ENCODE results near the gene KDM8. TPM values are rescaled to one million over a fixed set of nuclear protein-coding genes. Genes with fewer than 3 reads are reported as not detected.

Gene KDM8
- total RNA-seq, 1 experiment from 2014 or later = 5.0 TPM

- TF ChIP-seq EZH2phosphoT487 (IDR thresholded peaks at IDR 0.05; ENCODE audit: borderline replicate concordance, low read length) (no peak), EZH2 (IDR thresholded peaks at IDR 0.05; ENCODE audit: low read length, unreplicated experiment) (no peak), CTCF (conservative IDR thresholded peaks at IDR 0.05; ENCODE audit: low read depth, low read length) (no peak)
- H3K79me2 ChIP-seq (ENCODE audit: low read length) = peaks cover 8% of the 10 kb centered on the region; the same call in 1 of the 2 replicates
- no peaks in the 10 kb centered on the region for H3K36me3 ChIP-seq (ENCODE audit: low read depth, low read length)
- intact Hi-C loops (cut with micrococcal nuclease) = no loop called here
- BruUV-seq (replicated peaks) = no TSS peak
- no peak overlapping the region for H3K4me2 ChIP-seq (ENCODE audit: low read length)
- no peak overlapping the region for H3K9ac ChIP-seq (ENCODE audit: low read length)
- DNase-seq (no peak), ATAC-seq (no peak)
- no peaks in the 10 kb centered on the region for H4K20me1 ChIP-seq (ENCODE audit: low read length)
- peaks cover 5% of the 10 kb centered on the region; the same call in 1 of the 2 replicates for H3K4me1 ChIP-seq (ENCODE audit: insufficient read depth, low read length)
- H3F3A ChIP-seq (ENCODE audit: low read length, unreplicated experiment) = no peaks in the 10 kb centered on the region
- POLR2A ChIA-PET (ENCODE audit: unreplicated experiment) = no interaction called here
- H3K4me3 ChIP-seq (ENCODE audit: low read length) = no peak overlapping the region
- no peaks in the 10 kb centered on the region for H3K27me3 ChIP-seq (ENCODE audit: low read length)
- H3K9me3 ChIP-seq (ENCODE audit: low read length) = no peaks in the 10 kb centered on the region
- H3K9me2 ChIP-seq (replicated peaks; ENCODE audit: low read length) = no peaks in the 10 kb centered on the region
- CTCF ChIA-PET = no interaction called here
- no peak overlapping the region for H2AFZ ChIP-seq (ENCODE audit: low read length)
- no peak overlapping the region for H3K27ac ChIP-seq (ENCODE audit: low read length)
Measured at GRCh38 chr16:27208796-27209195, 5.5 kb downstream of the KDM8 start.

GRCh38 chr16:27209591-27209990 lies 6.3 kb downstream of the KDM8 start:
- no peak for DNase-seq
- POLR2A ChIA-PET (ENCODE audit: unreplicated experiment) = no interaction called here
- intact Hi-C loops (cut with micrococcal nuclease) = no loop called here
- H2AFZ ChIP-seq (ENCODE audit: low read length) = no peak overlapping the region
- H3K4me3 ChIP-seq (ENCODE audit: low read length) = no peak overlapping the region
- H3K27ac ChIP-seq (ENCODE audit: low read length) = no peak overlapping the region
- CTCF ChIA-PET = no interaction called here
- peaks cover under 1% of the 10 kb centered on the region; the same call in 1 of the 2 replicates for H3K4me1 ChIP-seq (ENCODE audit: insufficient read depth, low read length)
- H3K79me2 ChIP-seq (ENCODE audit: low read length) = 0 out of 2 replicates have a peak, but pooled peaks cover 2% of the 10 kb centered on the region
- no peak for TF ChIP-seq CTCF (conservative IDR thresholded peaks at IDR 0.05; ENCODE audit: low read depth, low read length)
- no peak for TF ChIP-seq EZH2 (IDR thresholded peaks at IDR 0.05; ENCODE audit: low read length, unreplicated experiment)
- TF ChIP-seq EZH2phosphoT487 (IDR thresholded peaks at IDR 0.05; ENCODE audit: borderline replicate concordance, low read length) = no peak
- H3K4me2 ChIP-seq (ENCODE audit: low read length) = no peak overlapping the region
- no TSS peak for BruUV-seq (replicated peaks)
- H3K27me3 ChIP-seq (ENCODE audit: low read length) = no peaks in the 10 kb centered on the region
- H3K9ac ChIP-seq (ENCODE audit: low read length) = no peak overlapping the region
- no peak for ATAC-seq
- no peaks in the 10 kb centered on the region for H3K9me3 ChIP-seq (ENCODE audit: low read length)
- no peaks in the 10 kb centered on the region for H3F3A ChIP-seq (ENCODE audit: low read length, unreplicated experiment)
- H3K36me3 ChIP-seq (ENCODE audit: low read depth, low read length) = no peaks in the 10 kb centered on the region
- no peaks in the 10 kb centered on the region for H3K9me2 ChIP-seq (replicated peaks; ENCODE audit: low read length)
- H4K20me1 ChIP-seq (ENCODE audit: low read length) = no peaks in the 10 kb centered on the region

GRCh38 chr16:27210174-27210573 lies 6.8 kb downstream of the KDM8 start:
- H3K27ac ChIP-seq (ENCODE audit: low read length) = no peak overlapping the region
- no peak overlapping the region for H3K4me3 ChIP-seq (ENCODE audit: low read length)
- no peaks in the 10 kb centered on the region for H3K9me3 ChIP-seq (ENCODE audit: low read length)
- DNase-seq (no peak), ATAC-seq (no peak)
- no peaks in the 10 kb centered on the region for H3F3A ChIP-seq (ENCODE audit: low read length, unreplicated experiment)
- no peak overlapping the region for H2AFZ ChIP-seq (ENCODE audit: low read length)
- CTCF ChIA-PET = no interaction called here
- no peaks in the 10 kb centered on the region for H3K79me2 ChIP-seq (ENCODE audit: low read length)
- no peaks in the 10 kb centered on the region for H4K20me1 ChIP-seq (ENCODE audit: low read length)
- no peak overlapping the region for H3K9ac ChIP-seq (ENCODE audit: low read length)
- POLR2A ChIA-PET (ENCODE audit: unreplicated experiment) = no interaction called here
- H3K9me2 ChIP-seq (replicated peaks; ENCODE audit: low read length) = no peaks in the 10 kb centered on the region
- H3K4me2 ChIP-seq (ENCODE audit: low read length) = no peak overlapping the region
- TF ChIP-seq EZH2 (IDR thresholded peaks at IDR 0.05; ENCODE audit: low read length, unreplicated experiment) = no peak
- no peak for TF ChIP-seq EZH2phosphoT487 (IDR thresholded peaks at IDR 0.05; ENCODE audit: borderline replicate concordance, low read length)
- no peak for TF ChIP-seq CTCF (conservative IDR thresholded peaks at IDR 0.05; ENCODE audit: low read depth, low read length)
- no peaks in the 10 kb centered on the region for H3K4me1 ChIP-seq (ENCODE audit: insufficient read depth, low read length)
- no peaks in the 10 kb centered on the region for H3K27me3 ChIP-seq (ENCODE audit: low read length)
- intact Hi-C loops (cut with micrococcal nuclease) = no loop called here
- BruUV-seq (replicated peaks) = no TSS peak
- no peaks in the 10 kb centered on the region for H3K36me3 ChIP-seq (ENCODE audit: low read depth, low read length)
